ENCODE results near the gene PDZRN3. TPM values are rescaled to one million over a fixed set of nuclear protein-coding genes. Genes with fewer than 3 reads are reported as not detected.

The PDZRN3 gene
- total RNA-seq, 1 donor from 2014 or later, result 16.0 TPM

DNA sequence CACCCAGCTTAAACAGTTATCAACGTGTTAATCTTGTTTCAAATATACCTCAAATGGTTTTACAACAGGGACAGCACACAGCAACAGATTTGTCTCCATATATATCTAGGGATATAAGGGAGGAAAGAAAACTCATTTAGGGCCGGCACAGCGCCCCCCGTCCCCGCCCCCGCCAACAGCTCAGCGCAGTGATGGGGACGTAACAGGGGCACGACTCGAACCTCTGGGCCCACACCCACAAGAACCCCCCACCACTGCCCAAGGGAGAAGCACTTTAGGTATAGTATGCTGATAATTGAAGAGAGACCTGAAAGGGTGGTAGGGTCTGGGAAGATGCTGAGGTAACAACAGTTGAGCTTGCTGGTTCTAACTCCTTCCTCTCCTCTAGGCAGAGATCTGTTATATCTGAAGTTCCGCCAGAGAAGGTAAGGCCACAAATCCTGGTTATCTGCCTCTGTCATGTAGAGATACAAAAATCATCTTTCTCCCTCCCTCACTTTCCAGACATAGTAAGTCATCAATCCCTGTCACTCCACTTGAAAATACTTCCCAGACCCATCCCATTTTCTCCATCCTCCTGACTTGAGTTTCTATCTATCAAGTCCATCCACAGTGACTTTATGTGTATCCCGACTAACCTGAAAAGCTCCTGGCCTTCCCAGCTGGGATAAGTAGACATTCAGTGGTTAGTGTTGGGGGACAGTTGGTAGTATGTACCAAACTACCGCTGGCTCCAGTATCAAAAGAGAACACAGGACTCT is 126.9 kb downstream of the PDZRN3 start:
- no peaks in the 10 kb centered on the region for H3K27me3 ChIP-seq (ENCODE audit: low read depth)
- DNase-seq (no peak), ATAC-seq (no peak)
- H3K36me3 ChIP-seq, result no peaks in the 10 kb centered on the region
- no peak overlapping the region for H3K27ac ChIP-seq
- H3K9me3 ChIP-seq, result no peaks in the 10 kb centered on the region
- intact Hi-C loops (cut with DNase I), result no loop called here
- TF ChIP-seq, protein P1, sequence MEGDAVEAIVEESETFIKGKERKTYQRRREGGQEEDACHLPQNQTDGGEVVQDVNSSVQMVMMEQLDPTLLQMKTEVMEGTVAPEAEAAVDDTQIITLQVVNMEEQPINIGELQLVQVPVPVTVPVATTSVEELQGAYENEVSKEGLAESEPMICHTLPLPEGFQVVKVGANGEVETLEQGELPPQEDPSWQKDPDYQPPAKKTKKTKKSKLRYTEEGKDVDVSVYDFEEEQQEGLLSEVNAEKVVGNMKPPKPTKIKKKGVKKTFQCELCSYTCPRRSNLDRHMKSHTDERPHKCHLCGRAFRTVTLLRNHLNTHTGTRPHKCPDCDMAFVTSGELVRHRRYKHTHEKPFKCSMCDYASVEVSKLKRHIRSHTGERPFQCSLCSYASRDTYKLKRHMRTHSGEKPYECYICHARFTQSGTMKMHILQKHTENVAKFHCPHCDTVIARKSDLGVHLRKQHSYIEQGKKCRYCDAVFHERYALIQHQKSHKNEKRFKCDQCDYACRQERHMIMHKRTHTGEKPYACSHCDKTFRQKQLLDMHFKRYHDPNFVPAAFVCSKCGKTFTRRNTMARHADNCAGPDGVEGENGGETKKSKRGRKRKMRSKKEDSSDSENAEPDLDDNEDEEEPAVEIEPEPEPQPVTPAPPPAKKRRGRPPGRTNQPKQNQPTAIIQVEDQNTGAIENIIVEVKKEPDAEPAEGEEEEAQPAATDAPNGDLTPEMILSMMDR (IDR thresholded peaks at IDR 0.05), result no peak
- H3K4me1 ChIP-seq, result peaks cover 4% of the 10 kb centered on the region
- no peak overlapping the region for H3K4me3 ChIP-seq

DNA sequence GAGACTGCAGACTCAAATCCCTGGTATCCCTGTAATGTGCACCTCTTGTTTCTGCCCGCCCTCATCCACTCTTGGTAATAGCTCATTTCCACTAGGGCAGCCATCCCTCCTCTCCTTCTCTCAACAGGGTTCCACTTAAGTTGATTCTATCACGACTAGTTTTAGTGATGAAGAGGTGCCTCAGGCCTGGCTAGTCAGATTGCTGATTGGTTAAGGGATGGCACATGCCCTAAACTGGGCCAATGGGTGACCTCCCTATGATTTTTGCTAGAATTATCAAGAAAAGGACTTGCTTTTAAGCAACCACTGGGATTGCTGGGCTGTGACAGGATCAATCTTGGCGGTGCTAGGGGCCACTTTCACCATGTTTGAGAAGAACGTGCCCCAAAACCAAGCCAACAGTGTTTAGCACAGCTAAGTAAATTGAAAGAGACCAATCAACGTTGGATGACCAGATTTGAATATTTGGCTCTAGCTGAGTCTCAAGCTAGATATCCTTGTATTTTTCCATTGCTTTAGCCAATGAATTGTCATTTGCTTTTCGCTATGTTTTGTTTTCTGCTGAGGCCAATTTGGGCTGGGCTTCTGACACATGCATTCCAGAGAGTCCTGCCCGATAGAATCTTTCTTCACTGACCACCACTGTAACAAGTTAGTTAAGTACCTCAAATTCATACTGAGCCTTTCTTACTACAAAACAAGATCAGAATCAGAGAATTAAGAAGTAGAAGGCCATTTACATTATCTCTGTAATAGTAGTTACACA is 131.0 kb downstream of the PDZRN3 start:
- Histone ChIP-seq H3K27ac (no peak overlapping the region), H3K4me3 (no peak overlapping the region), H3K36me3 (no peaks in the 10 kb centered on the region), H3K4me1 (peaks cover 24% of the 10 kb centered on the region), H3K27me3 (ENCODE audit: low read depth) (no peaks in the 10 kb centered on the region), H3K9me3 (no peaks in the 10 kb centered on the region)
- intact Hi-C loops (cut with DNase I), result no loop called here
- DNase-seq, result no peak
- TF ChIP-seq, protein P1 (IDR thresholded peaks at IDR 0.05), result no peak
- ATAC-seq, result no peak

DNA sequence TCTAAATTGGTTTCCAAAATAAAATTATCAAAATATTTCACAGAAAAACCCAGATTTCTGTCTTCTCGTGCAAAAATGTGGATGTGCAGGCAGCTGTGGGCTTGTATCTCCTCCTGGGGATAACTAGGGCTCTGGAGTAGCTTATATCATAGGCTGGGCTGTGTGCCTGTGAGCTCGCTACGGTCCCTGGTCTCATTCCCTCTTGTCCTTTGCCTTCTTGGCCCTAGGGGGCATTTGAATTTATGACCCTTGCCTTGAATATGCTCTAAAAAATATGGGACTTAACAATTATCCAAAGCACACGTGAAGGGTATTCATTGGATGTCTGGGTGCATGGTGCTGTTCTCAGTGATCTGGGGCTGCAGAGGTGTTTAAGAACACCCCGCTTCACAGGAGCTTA is 132.6 kb downstream of the PDZRN3 start:
- Histone ChIP-seq H3K4me3 (no peak overlapping the region), H3K9me3 (no peaks in the 10 kb centered on the region), H3K4me1 (peaks cover 24% of the 10 kb centered on the region), H3K27ac (no peak overlapping the region), H3K27me3 (ENCODE audit: low read depth) (no peaks in the 10 kb centered on the region), H3K36me3 (no peaks in the 10 kb centered on the region)
- ATAC-seq (no peak), DNase-seq (no peak)
- TF ChIP-seq, protein P1 (IDR thresholded peaks at IDR 0.05), result no peak
- intact Hi-C loops (cut with DNase I), result no loop called here

DNA sequence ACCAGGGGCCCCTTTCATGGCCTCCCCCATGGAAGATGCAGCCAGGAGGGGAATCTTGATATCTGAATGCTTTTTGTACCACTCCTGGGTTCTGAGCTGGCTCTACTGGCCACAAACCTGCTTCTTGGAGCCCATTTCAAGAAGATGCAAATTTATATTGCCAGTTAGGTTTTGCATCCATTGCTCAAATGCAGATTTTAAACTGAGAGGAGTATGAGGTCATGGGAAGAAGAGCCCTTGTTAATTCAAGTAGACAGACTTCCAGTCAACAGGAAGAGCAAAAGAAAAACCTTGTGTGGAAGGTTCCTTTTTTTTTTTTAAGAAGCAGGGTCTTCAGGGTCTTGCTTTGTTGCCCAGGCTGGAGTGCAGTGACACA is 133.5 kb downstream of the PDZRN3 start:
- TF ChIP-seq, protein P1 (IDR thresholded peaks at IDR 0.05), result no peak
- no peak for DNase-seq
- Histone ChIP-seq H3K27ac (peak overlapping the region; percentile 31), H3K4me3 (no peak overlapping the region), H3K9me3 (no peaks in the 10 kb centered on the region), H3K4me1 (peaks cover 27% of the 10 kb centered on the region), H3K27me3 (ENCODE audit: low read depth) (no peaks in the 10 kb centered on the region), H3K36me3 (no peaks in the 10 kb centered on the region)
- intact Hi-C loops (cut with DNase I), result no loop called here
- ATAC-seq, result no peak

DNA sequence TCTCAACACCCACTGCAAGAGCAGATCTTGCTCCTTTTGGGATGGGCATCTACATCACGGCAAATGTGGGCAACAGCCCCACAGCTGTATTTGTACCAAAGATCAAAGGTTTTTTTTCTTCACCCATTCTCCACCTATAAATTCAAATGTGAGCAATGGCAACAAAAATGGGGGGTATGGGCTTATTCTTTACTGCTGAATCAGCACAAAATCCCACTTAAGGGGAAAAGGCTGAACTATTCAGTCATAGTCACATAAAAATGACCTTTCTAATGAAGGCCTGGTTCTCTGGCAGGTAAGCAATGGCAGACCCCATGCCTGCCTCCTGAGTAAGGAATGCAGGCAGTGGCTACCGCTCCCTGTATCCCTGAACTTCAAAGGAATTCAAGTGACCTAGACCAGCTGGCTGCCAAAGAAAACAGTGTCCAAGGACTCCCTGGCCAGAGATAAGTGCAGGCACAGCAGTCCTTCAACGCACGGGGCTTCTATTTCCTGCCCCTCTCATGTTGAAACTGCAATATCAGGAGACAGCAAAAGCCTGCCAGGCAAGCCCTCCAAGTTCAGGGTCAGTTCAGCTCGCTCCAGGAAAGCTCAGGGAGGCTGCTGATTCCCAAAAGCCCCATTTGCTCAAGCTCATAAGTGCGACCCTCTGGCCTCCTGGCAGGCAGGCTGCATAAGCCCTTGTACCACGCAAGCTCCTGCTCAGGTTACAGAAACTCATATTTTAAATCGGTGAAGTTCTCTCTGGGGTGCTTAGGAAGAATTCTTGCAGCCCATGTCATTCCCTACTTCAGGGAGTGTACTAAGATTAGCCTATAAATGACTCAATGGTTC is 134.1 kb downstream of the PDZRN3 start:
- H3K4me1 ChIP-seq, result peaks cover 33% of the 10 kb centered on the region
- H3K27ac ChIP-seq, result peak overlapping the region; percentile 31
- H3K36me3 ChIP-seq, result no peaks in the 10 kb centered on the region
- DNase-seq, result peak; percentile 51
- peak; percentile 89 to 92 for ATAC-seq
- intact Hi-C loops (cut with DNase I), result no loop called here
- H3K27me3 ChIP-seq (ENCODE audit: low read depth), result no peaks in the 10 kb centered on the region
- TF ChIP-seq, protein P1 (IDR thresholded peaks at IDR 0.05), result no peak
- H3K9me3 ChIP-seq, result no peaks in the 10 kb centered on the region
- no peak overlapping the region for H3K4me3 ChIP-seq
